Testis (tissue), 3 donors: Measurements from ENCODE around the gene ERFE. TPM values are rescaled to one million over a fixed set of nuclear protein-coding genes. Genes with fewer than 3 reads are reported as not detected.

Experiments used
- DNase-seq: peaks from one replicate; pipeline ENCODE4 v3.0.0-alpha.2; 2019
- H3K27ac ChIP-seq, 2 donors: fragments of 200-600 bp; sonication (generic); one replicate each; pipeline ENCODE4 v1.5.1; 2019
- H3K27me3 ChIP-seq: fragments of 200-600 bp; sonication (generic); one replicate; pipeline ENCODE4 v1.5.1; 2019
- H3K36me3 ChIP-seq: fragments of 200-600 bp; sonication (generic); one replicate; pipeline ENCODE4 v1.5.1; 2017; ENCODE audit warnings: low read depth; ENCODE audit errors: missing control alignments
- H3K4me1 ChIP-seq: fragments of 200-600 bp; sonication (generic); one replicate; pipeline ENCODE4 v1.5.1; 2019
- H3K4me3 ChIP-seq, 2 donors: fragments of 200-600 bp; sonication (generic); one replicate each; pipeline ENCODE4 v1.5.1; 2017 to 2019
- H3K9me3 ChIP-seq: fragments of 200-600 bp; sonication (generic); one replicate; pipeline ENCODE4 v1.5.1; 2017
- POLR2A ChIP-seq: fragments of 450-650 bp; IDR thresholded peaks from one replicate; pipeline ENCODE4 v1.6.1; 2017; ENCODE audit warnings: antibody characterized with exemption, mild to moderate bottlenecking, moderate library complexity
- WGBS, 2 donors: methylation state at CpG; one replicate each; pipeline ENCODE4 v1.1.5; 2018; 5-methylcytosine and 5-hydroxymethylcytosine counted together
- intact Hi-C: fragments of 100-400 bp; cut with DNase I; formaldehyde crosslinking; loops from one replicate; pipeline ENCODE4 v1.15.1; 2023; ENCODE audit warnings: low total_unique reads
- polyA plus RNA-seq: library from polyadenylated mRNA; stranded (reverse); fragments of 350-450 nt; fragmentation: Illumina TruSeq; extraction: RNeasy Lipid Tissue Mini Kit (QIAGEN cat#74804); gene quantifications from one replicate; pipeline ENCODE4 v1.2.3, GENCODE V29; 2014; ENCODE audit warnings: low read depth, low replicate concordance; ENCODE audit not compliant: insufficient read depth
- total RNA-seq, 2 donors: library from RNA; depleted of rRNA; stranded (reverse); fragments of >200 nt; gene quantifications; one replicate each; pipeline ENCODE4 v1.2.3, GENCODE V29; 2016
- TF ChIP-seq, protein P1 (sequence below), 3 experiments: fragments of 450-650 bp in 2 of 3; fragments of 200-600 bp in 1 of 3; sonication (generic) in 1 of 3; IDR thresholded peaks; one replicate each; pipeline ENCODE4 v1.5.1; 2016 to 2019; ENCODE audit warnings: antibody characterized with exemption in 3 of 3, mild to moderate bottlenecking in 2 of 3, moderate library complexity in 1 of 3

The ERFE gene
- total and polyA plus RNA-seq, 3 donors from 2014 or later, result 9.5 to 31.0 (median 23.1) TPM

DNA sequence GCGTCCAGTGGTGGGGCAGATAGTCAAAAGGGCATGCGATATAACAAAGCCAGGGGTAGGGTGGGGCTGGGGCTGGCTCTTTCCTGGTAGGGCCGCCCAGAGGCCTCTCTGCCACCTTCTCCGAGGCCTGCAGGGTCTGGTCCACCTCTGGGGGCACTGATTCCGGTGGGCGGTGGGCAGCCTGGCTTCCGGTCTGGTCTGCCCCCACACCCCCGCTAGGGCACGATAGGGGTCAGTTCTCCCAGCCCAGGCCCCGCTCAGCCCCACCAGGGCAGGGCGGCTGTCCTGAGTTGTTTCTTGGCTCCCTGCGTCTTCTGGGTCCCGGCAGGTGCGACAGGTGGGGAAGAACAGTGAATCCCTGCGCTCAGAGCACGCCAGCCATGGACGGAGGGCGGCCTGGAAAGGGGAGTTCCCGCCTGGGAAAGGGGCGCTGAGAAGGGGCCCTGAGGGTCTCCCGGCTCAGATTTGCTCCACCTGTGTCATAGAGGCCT lies 707 bp upstream of the ERFE start:
- no peaks in the 10 kb centered on the region for H3K9me3 ChIP-seq
- intact Hi-C loops, result no loop called here

GRCh38 chr2:238159071-238159539 lies 335 bp downstream of the ERFE start:
- no peaks in the 10 kb centered on the region for H3K9me3 ChIP-seq
- no peaks in the 10 kb centered on the region for H3K27me3 ChIP-seq
- no peaks in the 10 kb centered on the region for H3K4me1 ChIP-seq
- H3K4me3 ChIP-seq, result peak overlapping the region in 1 of 2 donors; percentile 24
- TF ChIP-seq POLR2A, result no peak
- TF ChIP-seq, protein P1, sequence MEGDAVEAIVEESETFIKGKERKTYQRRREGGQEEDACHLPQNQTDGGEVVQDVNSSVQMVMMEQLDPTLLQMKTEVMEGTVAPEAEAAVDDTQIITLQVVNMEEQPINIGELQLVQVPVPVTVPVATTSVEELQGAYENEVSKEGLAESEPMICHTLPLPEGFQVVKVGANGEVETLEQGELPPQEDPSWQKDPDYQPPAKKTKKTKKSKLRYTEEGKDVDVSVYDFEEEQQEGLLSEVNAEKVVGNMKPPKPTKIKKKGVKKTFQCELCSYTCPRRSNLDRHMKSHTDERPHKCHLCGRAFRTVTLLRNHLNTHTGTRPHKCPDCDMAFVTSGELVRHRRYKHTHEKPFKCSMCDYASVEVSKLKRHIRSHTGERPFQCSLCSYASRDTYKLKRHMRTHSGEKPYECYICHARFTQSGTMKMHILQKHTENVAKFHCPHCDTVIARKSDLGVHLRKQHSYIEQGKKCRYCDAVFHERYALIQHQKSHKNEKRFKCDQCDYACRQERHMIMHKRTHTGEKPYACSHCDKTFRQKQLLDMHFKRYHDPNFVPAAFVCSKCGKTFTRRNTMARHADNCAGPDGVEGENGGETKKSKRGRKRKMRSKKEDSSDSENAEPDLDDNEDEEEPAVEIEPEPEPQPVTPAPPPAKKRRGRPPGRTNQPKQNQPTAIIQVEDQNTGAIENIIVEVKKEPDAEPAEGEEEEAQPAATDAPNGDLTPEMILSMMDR (IDR thresholded peaks at IDR 0.05), result no peak
- intact Hi-C loops, result no loop called here
- no peak overlapping the region for H3K27ac ChIP-seq
- no peaks in the 10 kb centered on the region for H3K36me3 ChIP-seq
- 3 to 4% methylated on average over 18 to 26 of the region's 52 CpGs for WGBS, 2 donors
- DNase-seq, result no peak

More for the DNA sequence above, 707 bp upstream of the ERFE start:
- DNase-seq, result no peak
- H3K27ac ChIP-seq, result no peak overlapping the region
- no peaks in the 10 kb centered on the region for H3K27me3 ChIP-seq
- TF ChIP-seq POLR2A, result no peak
- TF ChIP-seq, protein P1 (IDR thresholded peaks at IDR 0.05), result no peak
- WGBS, 2 donors, result 52% methylated on average over 18 of the region's 21 CpGs; no CpG with 5 or more reads in 1 of the 2 donors
- no peaks in the 10 kb centered on the region for H3K36me3 ChIP-seq
- no peaks in the 10 kb centered on the region for H3K4me1 ChIP-seq
- peak overlapping the region in 1 of 2 donors; percentile 41 for H3K4me3 ChIP-seq

DNA sequence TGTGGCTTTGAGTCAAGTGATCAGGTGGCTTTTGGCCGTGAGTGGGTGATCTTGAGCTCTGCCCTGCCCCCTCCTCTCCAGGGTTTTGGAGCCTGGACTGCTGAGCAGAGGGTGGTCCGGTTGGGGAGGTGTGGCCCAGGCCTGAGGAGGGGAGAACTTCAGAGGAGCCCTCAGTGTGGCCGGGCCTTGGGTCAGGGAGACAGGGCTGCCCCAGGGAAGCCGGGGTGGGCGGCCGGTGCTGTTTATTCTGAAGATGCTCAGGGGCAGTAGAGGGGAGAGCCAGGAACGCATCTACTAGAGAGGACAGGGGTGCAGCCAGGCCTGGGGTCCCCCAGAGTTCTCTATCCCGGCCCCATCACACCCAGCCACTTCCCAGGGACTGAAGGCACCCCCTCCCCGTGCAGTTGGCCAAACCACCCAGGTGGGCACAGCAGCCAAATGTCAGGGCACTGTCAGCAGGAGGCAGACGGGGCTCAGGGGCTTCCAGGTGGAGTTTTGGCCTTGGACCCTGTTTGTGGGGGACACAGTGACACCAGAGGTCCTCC lies 963 bp downstream of the ERFE start:
- Histone ChIP-seq H3K27me3 (no peaks in the 10 kb centered on the region), H3K36me3 (no peaks in the 10 kb centered on the region), H3K27ac (no peak overlapping the region), H3K4me3 (no peak overlapping the region), H3K4me1 (no peaks in the 10 kb centered on the region), H3K9me3 (no peaks in the 10 kb centered on the region)
- TF ChIP-seq, protein P1 (IDR thresholded peaks at IDR 0.05), result no peak
- TF ChIP-seq POLR2A, result no peak
- no peak for DNase-seq
- 33 to 59% methylated on average over 1 to 10 of the region's 10 CpGs for WGBS, 2 donors
- intact Hi-C loops, result no loop called here

- WGBS, 2 donors, result 40 to 65% methylated on average over 1 to 23 of the region's 23 CpGs
- TF ChIP-seq, protein P1 (IDR thresholded peaks at IDR 0.05), result no peak
- TF ChIP-seq POLR2A, result no peak
- intact Hi-C loops, result no loop called here
Observed at GRCh38 chr2:238160206-238161129, 1.7 kb downstream of the ERFE start.

More at GRCh38 chr2:238160206-238161129, 1.7 kb downstream of the ERFE start:
- H3K27me3 ChIP-seq, result no peaks in the 10 kb centered on the region
- H3K4me3 ChIP-seq, result no peak overlapping the region
- no peaks in the 10 kb centered on the region for H3K9me3 ChIP-seq
- no peak overlapping the region for H3K27ac ChIP-seq
- H3K36me3 ChIP-seq, result no peaks in the 10 kb centered on the region
- no peaks in the 10 kb centered on the region for H3K4me1 ChIP-seq
- no peak for DNase-seq
